C4-2B (cell line): ENCODE measurements around the gene POLK.
"Not testable (repeated sequence)": the region's sequence is repeated elsewhere in the genome, so short reads cannot be mapped to it uniquely, and the experiment has no call there.

ENCODE experiments used
- ZFX ChIP-seq: fragments of 450-650 bp; IDR thresholded peaks from 2 replicates; pipeline ENCODE4 v1.6.1; 2017
- TF ChIP-seq, protein P1 (sequence below): fragments of 450-650 bp; conservative IDR thresholded peaks from 2 replicates; pipeline ENCODE4 v1.5.1; 2017; ENCODE audit warnings: mild to moderate bottlenecking

DNA sequence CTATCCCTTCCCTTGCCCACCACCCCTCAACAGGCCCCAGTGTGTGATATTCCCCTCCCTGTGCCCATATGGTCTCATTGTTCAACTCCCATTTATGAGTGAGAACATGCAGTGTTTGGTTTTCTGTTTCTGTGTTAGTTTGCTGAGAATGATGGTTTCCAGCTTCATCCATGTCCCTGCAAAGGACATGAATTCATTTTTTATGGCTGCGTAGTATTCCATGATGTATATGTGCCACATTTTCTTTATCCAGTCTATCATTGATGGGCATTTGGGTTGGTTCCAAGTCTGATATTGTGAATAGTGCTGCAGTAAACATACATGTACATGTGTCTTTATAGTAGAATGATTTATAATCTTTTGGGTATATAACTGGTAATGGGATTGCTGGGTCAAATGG, 49.0 kb downstream of the POLK start:
- TF ChIP-seq, protein P1, sequence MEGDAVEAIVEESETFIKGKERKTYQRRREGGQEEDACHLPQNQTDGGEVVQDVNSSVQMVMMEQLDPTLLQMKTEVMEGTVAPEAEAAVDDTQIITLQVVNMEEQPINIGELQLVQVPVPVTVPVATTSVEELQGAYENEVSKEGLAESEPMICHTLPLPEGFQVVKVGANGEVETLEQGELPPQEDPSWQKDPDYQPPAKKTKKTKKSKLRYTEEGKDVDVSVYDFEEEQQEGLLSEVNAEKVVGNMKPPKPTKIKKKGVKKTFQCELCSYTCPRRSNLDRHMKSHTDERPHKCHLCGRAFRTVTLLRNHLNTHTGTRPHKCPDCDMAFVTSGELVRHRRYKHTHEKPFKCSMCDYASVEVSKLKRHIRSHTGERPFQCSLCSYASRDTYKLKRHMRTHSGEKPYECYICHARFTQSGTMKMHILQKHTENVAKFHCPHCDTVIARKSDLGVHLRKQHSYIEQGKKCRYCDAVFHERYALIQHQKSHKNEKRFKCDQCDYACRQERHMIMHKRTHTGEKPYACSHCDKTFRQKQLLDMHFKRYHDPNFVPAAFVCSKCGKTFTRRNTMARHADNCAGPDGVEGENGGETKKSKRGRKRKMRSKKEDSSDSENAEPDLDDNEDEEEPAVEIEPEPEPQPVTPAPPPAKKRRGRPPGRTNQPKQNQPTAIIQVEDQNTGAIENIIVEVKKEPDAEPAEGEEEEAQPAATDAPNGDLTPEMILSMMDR: not testable (repeated sequence)
- not testable (repeated sequence) for TF ChIP-seq ZFX
